Osteocyte (in vitro differentiated cells): ENCODE measurements around the gene CDH22. TPM values are rescaled to one million over a fixed set of nuclear protein-coding genes. Genes with fewer than 3 reads are reported as not detected.

Experiments used
- DNase-seq: peaks from one replicate; pipeline ENCODE4 v3.0.0; 2021; ENCODE audit warnings: mixed read lengths; ENCODE audit not compliant: unreplicated experiment; ENCODE audit errors: extremely low spot score
- H3K27ac Mint-ChIP-seq: one replicate; pipeline ENCODE4 v1.8.0; 2021; ENCODE audit warnings: mild to moderate bottlenecking, mixed read lengths; ENCODE audit not compliant: unreplicated experiment
- H3K27me3 Mint-ChIP-seq: one replicate; pipeline ENCODE4 v1.8.0; 2021; ENCODE audit warnings: mixed read lengths; ENCODE audit not compliant: unreplicated experiment
- H3K36me3 Mint-ChIP-seq: one replicate; pipeline ENCODE4 v1.8.0; 2021; ENCODE audit warnings: mixed read lengths; ENCODE audit not compliant: unreplicated experiment
- H3K4me1 Mint-ChIP-seq: one replicate; pipeline ENCODE4 v1.8.0; 2021; ENCODE audit warnings: mixed read lengths; ENCODE audit not compliant: unreplicated experiment
- H3K4me3 Mint-ChIP-seq: one replicate; pipeline ENCODE4 v1.8.0; 2021; ENCODE audit warnings: mild to moderate bottlenecking, moderate library complexity, mixed read lengths; ENCODE audit not compliant: unreplicated experiment
- H3K9me3 Mint-ChIP-seq: one replicate; pipeline ENCODE4 v1.8.0; 2021; ENCODE audit warnings: mixed read lengths; ENCODE audit not compliant: unreplicated experiment
- total RNA-seq: library from RNA; stranded (reverse); gene quantifications from 2 replicates; pipeline ENCODE4 v1.2.1, GENCODE V29; 2021
- TF ChIP-seq, protein P1 (sequence below): fragments of 200-600 bp; sonication (generic); IDR thresholded peaks from 2 replicates; pipeline ENCODE4 v1.5.0; 2021; ENCODE audit warnings: antibody characterized with exemption, mild to moderate bottlenecking, moderate library complexity

Gene CDH22
- total RNA-seq, 1 donor from 2014 or later = not detected

DNA sequence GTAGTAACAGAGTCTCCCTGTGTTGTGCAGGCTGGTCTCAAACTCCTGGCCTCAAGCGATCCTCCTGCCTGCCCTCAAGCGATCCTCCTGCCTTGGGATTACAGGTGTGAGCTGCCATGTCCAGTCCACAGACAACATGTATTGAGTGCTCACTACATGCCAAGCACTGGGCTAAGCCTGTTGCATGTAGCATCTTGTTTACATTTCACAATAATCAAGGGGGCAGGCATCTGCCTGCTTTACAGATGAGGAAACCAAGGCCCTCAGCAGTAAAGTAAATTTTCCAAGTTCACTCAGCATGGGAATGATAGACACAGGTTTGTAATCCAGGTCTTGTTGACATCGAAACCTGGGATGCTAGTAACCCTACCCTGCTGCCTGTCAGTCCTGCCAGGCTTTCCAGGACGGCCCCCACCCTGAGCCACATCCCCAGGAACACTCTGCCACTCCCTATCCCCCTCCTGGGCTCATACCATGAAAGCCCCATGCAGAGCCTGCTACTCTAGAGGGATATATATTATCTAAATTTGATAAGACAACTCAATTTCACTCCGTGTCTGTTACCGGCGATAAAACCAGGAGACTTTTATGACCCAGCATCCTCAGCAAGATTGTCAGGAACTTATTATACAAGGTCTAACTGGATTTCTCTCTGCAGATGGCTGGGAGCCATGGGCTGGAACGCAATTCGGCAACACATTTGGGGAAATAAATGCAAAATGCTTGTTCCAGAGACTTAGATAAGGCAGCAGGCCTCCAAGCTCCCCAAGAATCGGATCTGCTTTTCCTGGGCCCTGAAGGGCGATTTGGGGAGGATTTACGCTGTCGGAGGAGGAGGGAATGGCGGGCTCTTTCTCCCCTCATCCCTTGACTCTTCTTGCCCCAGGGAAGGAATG lies 159.7 kb downstream of the CDH22 start:
- no peaks in the 10 kb centered on the region for H3K9me3 Mint-ChIP-seq
- no peaks in the 10 kb centered on the region for H3K36me3 Mint-ChIP-seq
- DNase-seq = no peak
- H3K27me3 Mint-ChIP-seq = peaks cover 6% of the 10 kb centered on the region
- H3K4me1 Mint-ChIP-seq = no peaks in the 10 kb centered on the region
- no peak overlapping the region for H3K4me3 Mint-ChIP-seq
- TF ChIP-seq, protein P1, sequence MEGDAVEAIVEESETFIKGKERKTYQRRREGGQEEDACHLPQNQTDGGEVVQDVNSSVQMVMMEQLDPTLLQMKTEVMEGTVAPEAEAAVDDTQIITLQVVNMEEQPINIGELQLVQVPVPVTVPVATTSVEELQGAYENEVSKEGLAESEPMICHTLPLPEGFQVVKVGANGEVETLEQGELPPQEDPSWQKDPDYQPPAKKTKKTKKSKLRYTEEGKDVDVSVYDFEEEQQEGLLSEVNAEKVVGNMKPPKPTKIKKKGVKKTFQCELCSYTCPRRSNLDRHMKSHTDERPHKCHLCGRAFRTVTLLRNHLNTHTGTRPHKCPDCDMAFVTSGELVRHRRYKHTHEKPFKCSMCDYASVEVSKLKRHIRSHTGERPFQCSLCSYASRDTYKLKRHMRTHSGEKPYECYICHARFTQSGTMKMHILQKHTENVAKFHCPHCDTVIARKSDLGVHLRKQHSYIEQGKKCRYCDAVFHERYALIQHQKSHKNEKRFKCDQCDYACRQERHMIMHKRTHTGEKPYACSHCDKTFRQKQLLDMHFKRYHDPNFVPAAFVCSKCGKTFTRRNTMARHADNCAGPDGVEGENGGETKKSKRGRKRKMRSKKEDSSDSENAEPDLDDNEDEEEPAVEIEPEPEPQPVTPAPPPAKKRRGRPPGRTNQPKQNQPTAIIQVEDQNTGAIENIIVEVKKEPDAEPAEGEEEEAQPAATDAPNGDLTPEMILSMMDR = no peak
- H3K27ac Mint-ChIP-seq = no peak overlapping the region

DNA sequence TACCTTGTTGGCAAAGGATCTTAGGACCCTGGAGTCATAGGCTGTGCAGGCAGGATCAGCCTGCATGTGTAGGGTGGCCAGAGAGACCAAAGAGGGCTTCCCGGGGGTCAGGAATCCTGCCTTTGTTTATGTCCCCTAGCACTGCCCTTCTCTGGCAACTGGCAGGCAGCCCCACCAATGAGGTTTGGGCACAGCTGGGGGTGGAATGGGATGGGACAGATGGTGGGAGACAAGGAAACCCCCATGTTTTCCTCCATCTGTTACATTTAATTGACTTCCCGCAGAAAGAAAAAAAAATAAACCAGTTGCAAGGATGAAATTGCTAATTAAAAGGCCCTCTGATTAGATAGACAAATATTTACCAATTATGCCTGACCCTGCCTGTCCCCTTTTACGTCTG lies 162.6 kb downstream of the CDH22 start:
- H3K4me1 Mint-ChIP-seq = no peaks in the 10 kb centered on the region
- H3K27me3 Mint-ChIP-seq = peaks cover 31% of the 10 kb centered on the region
- H3K4me3 Mint-ChIP-seq = no peak overlapping the region
- no peaks in the 10 kb centered on the region for H3K36me3 Mint-ChIP-seq
- H3K27ac Mint-ChIP-seq = no peak overlapping the region
- no peak for DNase-seq
- no peaks in the 10 kb centered on the region for H3K9me3 Mint-ChIP-seq
- TF ChIP-seq, protein P1 = no peak

DNA sequence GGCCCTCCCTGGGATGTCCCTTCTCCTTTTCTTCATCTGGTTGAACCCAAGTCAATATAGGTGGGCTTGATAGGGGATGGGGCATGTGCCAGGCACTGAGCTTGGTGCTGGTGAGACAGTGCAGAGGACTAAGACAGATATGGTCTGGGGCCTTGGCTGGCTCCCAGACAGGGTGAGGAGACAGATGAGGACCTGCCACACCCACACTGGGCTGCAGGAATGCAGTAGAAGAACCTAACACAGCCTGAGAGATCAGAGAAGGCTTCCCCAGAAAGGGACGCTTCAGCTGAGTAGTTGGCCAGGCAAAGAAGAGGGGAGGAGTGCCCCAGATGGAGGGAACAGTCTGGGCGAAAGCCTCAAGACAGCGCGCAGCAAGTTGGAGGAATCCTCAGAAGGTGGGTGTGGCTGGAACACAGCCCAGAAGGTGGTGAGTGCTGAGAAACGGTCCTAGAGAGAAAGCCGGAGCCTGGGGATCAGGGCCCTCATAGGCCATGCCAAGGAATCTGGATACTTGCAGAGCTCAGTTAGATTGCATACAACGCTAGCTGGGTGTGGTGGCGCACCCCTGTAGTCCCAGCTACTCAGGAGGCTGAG lies 163.8 kb downstream of the CDH22 start:
- Mint-ChIP-seq H3K27me3 (peaks cover 39% of the 10 kb centered on the region), H3K4me3 (no peak overlapping the region), H3K4me1 (no peaks in the 10 kb centered on the region), H3K27ac (no peak overlapping the region), H3K36me3 (no peaks in the 10 kb centered on the region), H3K9me3 (no peaks in the 10 kb centered on the region)
- TF ChIP-seq, protein P1 = no peak
- no peak for DNase-seq

DNA sequence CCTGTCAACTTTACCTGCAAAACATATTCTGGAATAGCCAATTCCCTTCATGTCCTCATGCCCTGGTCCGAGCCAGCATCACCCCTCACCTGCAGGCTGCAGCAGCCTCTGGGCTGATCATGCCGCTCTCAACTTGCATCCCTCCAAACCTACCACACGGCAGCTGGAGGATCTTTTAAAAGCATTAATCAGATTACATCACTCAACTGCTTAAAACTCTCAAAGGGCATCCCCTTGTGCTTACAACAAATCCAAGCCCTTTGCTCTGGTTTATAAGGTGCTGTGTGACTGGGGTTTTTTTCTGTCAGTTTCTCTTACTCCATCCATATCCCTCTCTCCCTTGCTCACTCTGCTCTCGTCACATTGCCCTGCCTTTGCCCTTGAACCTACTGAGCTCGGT lies 166.2 kb downstream of the CDH22 start:
- TF ChIP-seq, protein P1 = no peak
- H3K27me3 Mint-ChIP-seq = peaks cover 45% of the 10 kb centered on the region
- no peak overlapping the region for H3K4me3 Mint-ChIP-seq
- H3K27ac Mint-ChIP-seq = no peak overlapping the region
- H3K4me1 Mint-ChIP-seq = no peaks in the 10 kb centered on the region
- no peak for DNase-seq
- no peaks in the 10 kb centered on the region for H3K36me3 Mint-ChIP-seq
- no peaks in the 10 kb centered on the region for H3K9me3 Mint-ChIP-seq

DNA sequence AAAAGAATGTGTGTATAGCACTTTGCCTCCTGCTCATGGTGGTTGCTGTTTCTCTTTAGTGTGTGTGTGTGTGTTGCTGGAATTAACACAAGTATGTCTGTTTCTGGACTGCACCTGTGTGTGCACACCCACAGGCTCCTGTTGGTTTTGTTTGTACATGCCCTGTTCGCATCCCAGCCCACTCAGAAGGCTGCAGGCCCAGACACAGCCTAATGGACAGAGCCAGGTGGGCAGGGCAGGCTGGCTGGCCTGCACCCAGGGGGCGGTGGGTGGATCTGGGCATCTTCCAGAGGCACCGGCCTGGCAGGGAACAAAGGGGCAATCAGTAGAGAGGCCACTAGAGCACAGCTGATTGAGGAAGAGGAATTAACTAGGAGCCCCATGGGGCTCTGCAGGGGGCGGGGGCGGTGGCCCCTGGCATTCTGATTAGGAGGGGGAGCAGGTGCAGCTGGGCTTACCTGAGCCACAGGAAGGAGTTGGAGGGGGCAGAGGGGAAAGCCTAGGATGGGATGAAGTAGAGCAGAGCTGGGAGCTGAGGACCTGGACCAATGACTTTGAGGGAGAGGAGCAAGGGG lies 168.3 kb downstream of the CDH22 start:
- DNase-seq = no peak
- no peak overlapping the region for H3K4me3 Mint-ChIP-seq
- H3K27ac Mint-ChIP-seq = no peak overlapping the region
- H3K27me3 Mint-ChIP-seq = peaks cover 58% of the 10 kb centered on the region
- H3K36me3 Mint-ChIP-seq = no peaks in the 10 kb centered on the region
- no peaks in the 10 kb centered on the region for H3K4me1 Mint-ChIP-seq
- H3K9me3 Mint-ChIP-seq = no peaks in the 10 kb centered on the region
- TF ChIP-seq, protein P1 = no peak
